Astrocyte (in vitro differentiated cells and primary cell): ENCODE results near the gene GARIN5A. TPM values are rescaled to one million over a fixed set of nuclear protein-coding genes. Genes with fewer than 3 reads are reported as not detected.

ENCODE experiments used
- DNase-seq: peaks from one replicate; pipeline ENCODE4 v3.0.0-alpha.2; 2010; ENCODE audit warnings: low read depth
- FAIRE-seq: peaks from 2 replicates; lab custom pipeline; 2011; peaks lifted over from hg19 to GRCh38; lab: Jason Lieb, UNC
- H2AFZ ChIP-seq: 2 replicates; pipeline ENCODE4 v1.6.0; 2012; ENCODE audit warnings: low read depth, low read length, inconsistent platforms
- H3K27ac ChIP-seq: 2 replicates; pipeline ENCODE4 v1.5.1; 2011; ENCODE audit warnings: low read depth, low read length, inconsistent platforms
- H3K27me3 ChIP-seq: 2 replicates; pipeline ENCODE4 v1.6.0; 2011; ENCODE audit warnings: low read length, inconsistent platforms; ENCODE audit not compliant: insufficient read depth
- H3K36me3 ChIP-seq: 2 replicates; pipeline ENCODE4 v1.5.1; 2011; ENCODE audit warnings: low read length, inconsistent platforms; ENCODE audit not compliant: insufficient read depth
- H3K4me1 ChIP-seq: 2 replicates; pipeline ENCODE4 v1.5.1; 2011; ENCODE audit warnings: low read length, inconsistent platforms; ENCODE audit not compliant: insufficient read depth
- H3K4me2 ChIP-seq: 2 replicates; pipeline ENCODE4 v1.6.0; 2012; ENCODE audit warnings: low read length, inconsistent platforms
- H3K4me3 ChIP-seq: 2 replicates; pipeline ENCODE4 v1.5.1; 2011; ENCODE audit warnings: low read depth, mild to moderate bottlenecking, low read length, inconsistent platforms; ENCODE audit not compliant: insufficient read depth
- H3K79me2 ChIP-seq: 2 replicates; pipeline ENCODE4 v1.6.0; 2012; ENCODE audit warnings: mild to moderate bottlenecking, low read length, inconsistent platforms; ENCODE audit not compliant: insufficient read depth
- H3K9ac ChIP-seq: 2 replicates; pipeline ENCODE4 v1.6.0; 2012; ENCODE audit warnings: mild to moderate bottlenecking, low read length, inconsistent platforms
- H3K9me3 ChIP-seq: 2 replicates; pipeline ENCODE4 v1.5.1; 2012; ENCODE audit warnings: low read depth, mild to moderate bottlenecking, low read length, inconsistent platforms; ENCODE audit not compliant: insufficient read depth
- H4K20me1 ChIP-seq: 2 replicates; pipeline ENCODE4 v1.6.0; 2012; ENCODE audit warnings: low read length, inconsistent platforms; ENCODE audit not compliant: insufficient read depth
- H3K27ac Mint-ChIP-seq: one replicate; pipeline ENCODE4 v1.8.0; 2021; ENCODE audit warnings: mild to moderate bottlenecking, mixed read lengths; ENCODE audit not compliant: unreplicated experiment
- H3K27me3 Mint-ChIP-seq: one replicate; pipeline ENCODE4 v1.8.0; 2021; ENCODE audit warnings: low read depth, mixed read lengths; ENCODE audit not compliant: unreplicated experiment
- H3K36me3 Mint-ChIP-seq: one replicate; pipeline ENCODE4 v1.8.0; 2021; ENCODE audit warnings: low read depth, mixed read lengths; ENCODE audit not compliant: unreplicated experiment
- H3K4me1 Mint-ChIP-seq: one replicate; pipeline ENCODE4 v1.8.0; 2021; ENCODE audit warnings: low read depth, mixed read lengths; ENCODE audit not compliant: unreplicated experiment
- H3K4me3 Mint-ChIP-seq: one replicate; pipeline ENCODE4 v1.8.0; 2021; ENCODE audit warnings: mild to moderate bottlenecking, moderate library complexity, mixed read lengths; ENCODE audit not compliant: unreplicated experiment
- H3K9me3 Mint-ChIP-seq: one replicate; pipeline ENCODE4 v1.8.0; 2021; ENCODE audit warnings: mild to moderate bottlenecking, mixed read lengths; ENCODE audit not compliant: unreplicated experiment
- EZH2 ChIP-seq: IDR thresholded peaks from 2 replicates; pipeline ENCODE4 v1.6.1; 2012; ENCODE audit warnings: mild to moderate bottlenecking, low read length, inconsistent platforms; ENCODE audit not compliant: insufficient read depth
- total RNA-seq: library from RNA; stranded (reverse); gene quantifications from 2 replicates; pipeline ENCODE4 v1.2.1, GENCODE V29; 2021
- TF ChIP-seq, protein P1 (sequence below): IDR thresholded peaks from 2 replicates; pipeline ENCODE4 v1.5.1; 2011; ENCODE audit warnings: low read depth, mild to moderate bottlenecking, inconsistent platforms, low read length, moderate library complexity; ENCODE audit not compliant: insufficient read depth

Gene GARIN5A
- total RNA-seq, 1 donor from 2014 or later: not detected

DNA sequence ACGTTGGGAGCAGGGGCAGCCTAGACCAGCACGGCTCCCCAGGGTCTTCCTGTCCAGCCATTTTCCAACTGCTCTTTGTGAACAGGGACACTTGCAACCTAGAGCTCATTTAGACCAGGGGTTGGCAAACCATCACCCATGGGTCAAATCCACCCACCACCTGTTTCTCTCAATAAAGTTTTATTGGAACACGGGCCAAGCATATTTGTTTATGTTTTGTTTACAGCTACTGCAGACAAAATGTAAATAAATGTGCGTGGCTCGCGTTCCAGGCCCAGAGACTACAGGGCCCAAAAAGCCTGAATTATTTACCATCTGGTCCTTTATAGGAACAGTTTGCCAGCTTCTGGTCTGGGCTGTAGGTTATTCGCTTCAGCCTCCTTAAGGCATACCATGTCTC is 13.7 kb downstream of the GARIN5A start:
- DNase-seq (no peak), FAIRE-seq (no peak)
- Mint-ChIP-seq H3K9me3 (peaks cover 18% of the 10 kb centered on the region), H3K27me3 (peaks cover 2% of the 10 kb centered on the region), H3K36me3 (no peaks in the 10 kb centered on the region), H3K27ac (no peak overlapping the region), H3K4me3 (no peak overlapping the region), H3K4me1 (no peaks in the 10 kb centered on the region)
- H3K9me3 ChIP-seq: no peaks in the 10 kb centered on the region
- TF ChIP-seq, protein P1, sequence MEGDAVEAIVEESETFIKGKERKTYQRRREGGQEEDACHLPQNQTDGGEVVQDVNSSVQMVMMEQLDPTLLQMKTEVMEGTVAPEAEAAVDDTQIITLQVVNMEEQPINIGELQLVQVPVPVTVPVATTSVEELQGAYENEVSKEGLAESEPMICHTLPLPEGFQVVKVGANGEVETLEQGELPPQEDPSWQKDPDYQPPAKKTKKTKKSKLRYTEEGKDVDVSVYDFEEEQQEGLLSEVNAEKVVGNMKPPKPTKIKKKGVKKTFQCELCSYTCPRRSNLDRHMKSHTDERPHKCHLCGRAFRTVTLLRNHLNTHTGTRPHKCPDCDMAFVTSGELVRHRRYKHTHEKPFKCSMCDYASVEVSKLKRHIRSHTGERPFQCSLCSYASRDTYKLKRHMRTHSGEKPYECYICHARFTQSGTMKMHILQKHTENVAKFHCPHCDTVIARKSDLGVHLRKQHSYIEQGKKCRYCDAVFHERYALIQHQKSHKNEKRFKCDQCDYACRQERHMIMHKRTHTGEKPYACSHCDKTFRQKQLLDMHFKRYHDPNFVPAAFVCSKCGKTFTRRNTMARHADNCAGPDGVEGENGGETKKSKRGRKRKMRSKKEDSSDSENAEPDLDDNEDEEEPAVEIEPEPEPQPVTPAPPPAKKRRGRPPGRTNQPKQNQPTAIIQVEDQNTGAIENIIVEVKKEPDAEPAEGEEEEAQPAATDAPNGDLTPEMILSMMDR: no peak
- no peak for TF ChIP-seq EZH2
- H3K4me1 ChIP-seq: peaks cover 5% of the 10 kb centered on the region
- H4K20me1 ChIP-seq: no peaks in the 10 kb centered on the region
- no peaks in the 10 kb centered on the region for H3K27me3 ChIP-seq
- no peak overlapping the region for H3K4me3 ChIP-seq
- no peak overlapping the region for H3K27ac ChIP-seq
- no peaks in the 10 kb centered on the region for H3K36me3 ChIP-seq
- no peak overlapping the region for H3K9ac ChIP-seq
- H3K79me2 ChIP-seq: no peaks in the 10 kb centered on the region
- H3K4me2 ChIP-seq: no peak overlapping the region
- no peak overlapping the region for H2AFZ ChIP-seq

DNA sequence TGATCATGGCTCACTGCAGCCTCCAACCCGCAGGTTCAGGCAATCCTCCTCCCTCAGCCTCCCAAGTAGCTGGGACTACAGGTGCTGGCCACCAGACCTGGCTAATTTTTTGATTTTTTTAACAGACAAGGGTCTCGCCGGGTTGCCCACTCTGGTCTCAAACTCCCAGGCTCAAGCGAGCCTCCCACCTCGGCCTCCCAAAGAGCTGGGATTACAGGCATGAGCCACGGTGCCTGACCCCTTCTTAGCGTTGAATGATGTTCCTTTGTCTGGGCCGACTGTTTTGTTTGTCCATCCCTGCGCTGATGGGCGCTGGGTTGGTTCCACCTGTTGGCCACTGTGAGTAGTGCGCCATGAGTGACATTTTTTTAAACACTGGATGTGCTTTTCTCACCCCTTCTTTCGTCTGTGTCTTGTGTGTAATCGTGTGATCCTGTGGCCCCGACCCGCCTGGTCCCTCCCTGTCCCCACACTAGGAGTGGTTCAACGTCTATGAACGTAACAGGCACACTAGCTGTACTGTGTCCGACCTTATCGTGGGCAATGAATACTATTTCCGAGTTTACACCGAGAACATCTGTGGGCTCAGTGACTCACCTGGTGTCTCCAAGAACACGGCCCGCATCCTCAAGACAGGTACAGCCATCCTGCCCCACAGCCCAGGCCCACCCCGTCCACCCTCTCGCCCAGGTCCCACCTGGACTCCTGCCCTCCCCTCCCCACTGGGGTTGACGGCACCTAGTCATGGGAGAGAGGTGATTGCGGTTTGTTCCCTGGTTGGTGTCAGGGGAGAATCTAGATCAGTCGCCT is 15.4 kb downstream of the GARIN5A start:
- Histone ChIP-seq H3K27ac (no peak overlapping the region), H3K36me3 (no peaks in the 10 kb centered on the region), H3K4me2 (no peak overlapping the region), H3K27me3 (no peaks in the 10 kb centered on the region), H3K4me3 (no peak overlapping the region), H2AFZ (peak overlapping the region; percentile 68), H3K4me1 (peaks cover 5% of the 10 kb centered on the region), H3K9me3 (no peaks in the 10 kb centered on the region), H3K79me2 (no peaks in the 10 kb centered on the region), H4K20me1 (no peaks in the 10 kb centered on the region), H3K9ac (no peak overlapping the region)
- peak; percentile 34 for DNase-seq
- no peak for TF ChIP-seq EZH2
- TF ChIP-seq, protein P1: peak; percentile 65
- no peaks in the 10 kb centered on the region for H3K4me1 Mint-ChIP-seq
- H3K36me3 Mint-ChIP-seq: no peaks in the 10 kb centered on the region
- H3K4me3 Mint-ChIP-seq: no peak overlapping the region
- H3K27me3 Mint-ChIP-seq: peaks cover 2% of the 10 kb centered on the region
- H3K27ac Mint-ChIP-seq: no peak overlapping the region
- FAIRE-seq: no peak
- peaks cover 15% of the 10 kb centered on the region for H3K9me3 Mint-ChIP-seq

DNA sequence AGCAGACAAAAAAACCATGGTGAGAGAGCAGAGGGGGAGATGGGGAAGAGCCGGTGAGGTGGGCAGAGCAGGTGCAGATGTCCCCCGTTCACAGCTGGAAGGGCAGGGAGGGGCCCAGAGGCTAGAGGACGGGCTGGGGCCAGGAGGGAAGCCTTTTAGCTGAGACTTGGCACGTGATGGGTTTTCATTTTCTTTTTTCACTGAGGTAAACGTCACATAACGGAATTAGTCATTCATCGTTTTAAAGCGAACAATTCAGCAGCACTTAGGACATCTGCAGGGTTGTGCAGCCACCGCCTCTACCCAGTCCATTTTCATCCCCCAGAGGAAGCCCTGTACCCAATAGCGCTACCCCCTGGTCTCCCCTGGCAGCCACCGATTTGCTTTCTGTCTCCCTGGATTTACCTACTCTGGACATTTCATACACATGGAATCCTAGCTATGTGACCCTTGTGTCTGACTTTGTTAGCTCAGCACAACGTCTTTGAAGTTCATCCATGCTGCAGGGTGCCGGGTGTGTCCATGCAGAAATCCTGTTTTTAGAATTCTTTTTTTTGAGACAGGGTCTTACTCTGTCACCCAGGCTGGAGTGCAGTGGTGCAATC is 16.4 kb downstream of the GARIN5A start:
- peak overlapping the region; percentile 76 for H3K4me2 ChIP-seq
- Mint-ChIP-seq H3K36me3 (no peaks in the 10 kb centered on the region), H3K4me1 (no peaks in the 10 kb centered on the region), H3K27ac (no peak overlapping the region), H3K27me3 (peaks cover 2% of the 10 kb centered on the region), H3K9me3 (peaks cover 9% of the 10 kb centered on the region), H3K4me3 (no peak overlapping the region)
- peaks cover 5% of the 10 kb centered on the region for H3K4me1 ChIP-seq
- H3K9me3 ChIP-seq: no peaks in the 10 kb centered on the region
- H2AFZ ChIP-seq: peak overlapping the region; percentile 51
- DNase-seq: peak; percentile 56
- no peaks in the 10 kb centered on the region for H3K36me3 ChIP-seq
- TF ChIP-seq EZH2: no peak
- TF ChIP-seq, protein P1: peak; percentile 13
- no peaks in the 10 kb centered on the region for H4K20me1 ChIP-seq
- H3K9ac ChIP-seq: no peak overlapping the region
- no peak for FAIRE-seq
- no peaks in the 10 kb centered on the region for H3K27me3 ChIP-seq
- no peak overlapping the region for H3K27ac ChIP-seq
- H3K79me2 ChIP-seq: no peaks in the 10 kb centered on the region
- H3K4me3 ChIP-seq: no peak overlapping the region
